ENCODE measurements around the gene SMYD3.

GRCh38 chr1:246018146-246018545 is 488.9 kb downstream of the SMYD3 start:
- TF ChIP-seq CTCF (IDR thresholded peaks at IDR 0.05; ENCODE audit: insufficient read depth, low read length, poor library complexity, severe bottlenecking): no peak
- TF ChIP-seq EZH2phosphoT487 (conservative IDR thresholded peaks at IDR 0.05; ENCODE audit: low read length): no peak
